GM10266 (cell line): Measurements from ENCODE around the gene LPXN.
"Not testable (repeated sequence)": the region's sequence is repeated elsewhere in the genome, so short reads cannot be mapped to it uniquely, and the experiment has no call there.

Experiments used
- DNase-seq: peaks from one replicate; pipeline ENCODE4 v3.0.0; 2012; ENCODE audit errors: extremely low spot score
- CTCF ChIP-seq: IDR thresholded peaks from 2 replicates; pipeline ENCODE4 v1.5.1; 2012; ENCODE audit warnings: mild to moderate bottlenecking, low read depth; ENCODE audit not compliant: control insufficient read depth, insufficient read depth; ENCODE audit errors: missing control alignments

Gene LPXN

GRCh38 chr11:58578635-58579191 is 3.1 kb upstream of the LPXN start, which contains the start of gene ZFP91:
Gene ZFP91, plus strand, starts transcription at chr11:58579063. Its CDS starts 219 bp downstream, at chr11:58579282.
- TF ChIP-seq CTCF: no peak
- DNase-seq: peak; percentile 90

- DNase-seq: peak; percentile 66
- TF ChIP-seq CTCF: no peak
These were observed 2.5 kb upstream of the LPXN start for GRCh38 chr11:58578136-58578634.

- no peak for TF ChIP-seq CTCF
- peak; percentile 35 for DNase-seq
These were observed 2.0 kb upstream of the LPXN start for GRCh38 chr11:58577555-58578135.

GRCh38 chr11:58576887-58577471 is 1.3 kb upstream of the LPXN start:
- DNase-seq: peak; percentile 5
- peak; percentile 27 for TF ChIP-seq CTCF

GRCh38 chr11:58574881-58575280 is 775 bp downstream of the LPXN start:
- TF ChIP-seq CTCF: no peak

GRCh38 chr11:58573451-58574104 is 2.1 kb downstream of the LPXN start:
- TF ChIP-seq CTCF: no peak
- peak; percentile 16 for DNase-seq

More at GRCh38 chr11:58574881-58575280, 775 bp downstream of the LPXN start:
- no peak for DNase-seq

GRCh38 chr11:58572906-58573305 is 2.8 kb downstream of the LPXN start:
- DNase-seq: not testable (repeated sequence)
